MM.1S (cell line): Measurements from ENCODE around the gene ARTN.

Experiments
- CTCF ChIP-seq: fragments of 300-600 bp; sonication (generic); IDR thresholded peaks from 2 replicates; pipeline ENCODE4 v1.5.1; 2016; ENCODE audit warnings: antibody characterized with exemption, low read length, mixed read lengths
- EZH2 ChIP-seq: fragments of 300-600 bp; sonication (generic); optimal IDR thresholded peaks from 2 replicates; pipeline ENCODE3; 2017; ENCODE audit warnings: low read depth, mild to moderate bottlenecking, antibody characterized with exemption, low read length, mixed read lengths

- TF ChIP-seq CTCF (no peak), EZH2 (no peak)
Measured at GRCh38 chr1:43913051-43913501, 20.5 kb upstream of the ARTN start.
